HepG2 (cell line): ENCODE data around the gene SYP. TPM values are rescaled to one million over a fixed set of nuclear protein-coding genes. Genes with fewer than 3 reads are reported as not detected.

Experiments used
- CBFB ChIP-seq: sonication (generic); formaldehyde crosslinking; IDR thresholded peaks from 2 replicates; pipeline ENCODE4 v1.4.0; 2020; ENCODE audit warnings: missing genetic modification reagents
- FOXP1 ChIP-seq, 2 experiments: fragments of 450-650 bp in 1 of 2; IDR thresholded peaks; 2 replicates each; pipeline ENCODE4 v1.6.1; 2017 to 2018; ENCODE audit warnings: antibody characterized with exemption in 1 of 2
- GATAD1 ChIP-seq: IDR thresholded peaks from 2 replicates; pipeline ENCODE4 v1.6.1; 2016; ENCODE audit warnings: missing genetic modification reagents, missing compliant biosample characterization
- JUN ChIP-seq: sonication (generic); formaldehyde crosslinking; IDR thresholded peaks from 2 replicates; pipeline ENCODE4 v1.4.0; 2020; ENCODE audit warnings: mild to moderate bottlenecking, missing genetic modification reagents
- JUND ChIP-seq: sonication (generic); formaldehyde crosslinking; IDR thresholded peaks from 2 replicates; pipeline ENCODE4 v1.8.0; 2022; ENCODE audit warnings: mild to moderate bottlenecking, missing genetic modification reagents
- RBM22 ChIP-seq: fragments of 200-400 bp; formaldehyde crosslinking; optimal IDR thresholded peaks from 2 replicates; pipeline ENCODE3; 2017; ENCODE audit warnings: mild to moderate bottlenecking, low read length, moderate library complexity
- SAP130 ChIP-seq: IDR thresholded peaks from 2 replicates; pipeline ENCODE4 v1.6.1; 2016; ENCODE audit warnings: low read depth
- TEAD3 ChIP-seq: optimal IDR thresholded peaks from 2 replicates; pipeline ENCODE3; 2016; ENCODE audit warnings: borderline replicate concordance
- YEATS2 ChIP-seq: sonication (generic); formaldehyde crosslinking; IDR thresholded peaks from 2 replicates; pipeline ENCODE4 v1.4.0; 2020; ENCODE audit warnings: missing genetic modification reagents, borderline replicate concordance
- ZFAT ChIP-seq: sonication (generic); formaldehyde crosslinking; conservative IDR thresholded peaks from 2 replicates; pipeline ENCODE4 v1.8.1; 2023; ENCODE audit warnings: missing genetic modification reagents, inconsistent platforms
- ZNF496 ChIP-seq: sonication (generic); formaldehyde crosslinking; IDR thresholded peaks from 2 replicates; pipeline ENCODE4 v1.8.1; 2023; ENCODE audit warnings: mild to moderate bottlenecking, moderate library complexity, missing genetic modification reagents; ENCODE audit not compliant: insufficient replicate concordance
- ZNF619 ChIP-seq: sonication (generic); formaldehyde crosslinking; IDR thresholded peaks from 2 replicates; pipeline ENCODE4 v1.4.0; 2020; ENCODE audit warnings: mild to moderate bottlenecking, missing genetic modification reagents
- ZNF709 ChIP-seq: sonication (generic); formaldehyde crosslinking; IDR thresholded peaks from 2 replicates; pipeline ENCODE4 v1.5.0; 2020; ENCODE audit warnings: mild to moderate bottlenecking, missing genetic modification reagents
- polyA plus RNA-seq, 8 experiments: library from polyadenylated mRNA; depleted of rRNA in 3 of 8; stranded (reverse) in 7 of 8; unstranded in 1 of 8; fragments of >200 nt; fragmentation: Illumina TruSeq in 4 of 8; extraction: Trizol in 4 of 8; gene quantifications; 2 replicates each; pipeline versions ENCODE4 v1.2.1 to v1.2.3, GENCODE V29; 2011 to 2016; ENCODE audit warnings: low read depth in 4 of 8, missing spikeins in 1 of 8, mixed read lengths in 1 of 8; ENCODE audit not compliant: insufficient read depth in 1 of 8
- total RNA-seq, 5 experiments: library from RNA; depleted of rRNA; stranded (reverse); fragments of >200 nt; fragmentation: Illumina TruSeq; extraction: Trizol; gene quantifications; 2 replicates each; pipeline ENCODE4 v1.2.3, GENCODE V29; 2016; ENCODE audit warnings: low read depth in 1 of 5
- TF ChIP-seq, protein P1 (sequence below): sonication (generic); formaldehyde crosslinking; IDR thresholded peaks from one replicate; pipeline ENCODE4 v1.5.1; 2020; ENCODE audit warnings: mild to moderate bottlenecking, missing genetic modification reagents; ENCODE audit errors: not compliant biosample characterization
- TF ChIP-seq, protein P2 (sequence below): sonication (generic); formaldehyde crosslinking; IDR thresholded peaks from 2 replicates; pipeline ENCODE4 v1.4.0; 2020; ENCODE audit warnings: missing genetic modification reagents
- TF ChIP-seq, protein P3 (sequence below): sonication (generic); formaldehyde crosslinking; IDR thresholded peaks from 2 replicates; pipeline ENCODE4 v1.8.0; 2022; ENCODE audit warnings: mild to moderate bottlenecking, missing genetic modification reagents

The SYP gene
- total and polyA plus RNA-seq, 2 of the 13 experiments (the other 11 are each of a cell fraction or from before 2014, with no cell fraction given), result 2.0 to 2.5 TPM

DNA sequence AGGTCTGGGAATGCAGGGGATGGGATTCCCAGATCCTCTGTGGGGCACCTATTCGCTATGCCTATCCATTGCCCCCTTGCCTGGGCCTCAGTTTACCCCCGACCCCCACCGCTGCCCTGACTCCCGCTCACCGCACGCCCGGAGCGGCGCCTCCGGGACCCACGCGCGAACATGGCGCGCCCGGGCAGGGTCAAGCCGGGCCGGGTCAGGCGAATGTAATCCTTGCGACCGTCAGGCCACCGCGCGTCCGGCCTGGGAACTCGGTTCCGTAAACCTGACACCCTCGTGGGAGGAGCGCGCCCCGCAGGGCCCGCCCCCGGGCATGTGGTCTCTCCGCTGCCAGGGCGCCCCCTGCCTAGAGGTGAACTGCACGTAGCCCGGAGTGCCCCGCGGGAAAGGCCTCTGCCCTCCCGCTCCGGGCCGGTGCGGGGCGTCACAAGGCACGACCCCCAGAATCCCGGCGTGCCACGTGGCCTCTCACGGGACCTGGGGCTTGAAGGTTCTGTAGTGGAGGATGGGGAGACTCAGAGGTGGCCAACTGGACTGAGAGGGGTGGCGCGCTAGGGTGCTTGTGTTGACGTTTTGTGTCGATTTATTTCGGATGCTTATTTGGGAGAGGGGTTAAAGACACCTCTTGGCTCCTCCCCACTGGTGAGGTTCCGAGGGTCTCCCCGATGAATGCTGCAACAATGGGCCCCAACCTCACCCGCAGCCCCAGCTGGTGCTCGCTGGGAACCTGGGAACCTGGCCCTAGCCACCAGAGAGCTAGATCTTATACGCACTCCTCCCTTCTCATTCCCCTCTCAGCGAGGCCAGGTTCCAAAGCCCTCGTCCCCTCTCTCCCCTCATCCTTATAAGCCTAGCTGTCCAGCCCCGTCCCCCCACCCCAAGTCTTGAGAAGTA, 13.6 kb downstream of the SYP start, which contains the start of gene PRICKLE3 (continued):
- TF ChIP-seq, protein P1, sequence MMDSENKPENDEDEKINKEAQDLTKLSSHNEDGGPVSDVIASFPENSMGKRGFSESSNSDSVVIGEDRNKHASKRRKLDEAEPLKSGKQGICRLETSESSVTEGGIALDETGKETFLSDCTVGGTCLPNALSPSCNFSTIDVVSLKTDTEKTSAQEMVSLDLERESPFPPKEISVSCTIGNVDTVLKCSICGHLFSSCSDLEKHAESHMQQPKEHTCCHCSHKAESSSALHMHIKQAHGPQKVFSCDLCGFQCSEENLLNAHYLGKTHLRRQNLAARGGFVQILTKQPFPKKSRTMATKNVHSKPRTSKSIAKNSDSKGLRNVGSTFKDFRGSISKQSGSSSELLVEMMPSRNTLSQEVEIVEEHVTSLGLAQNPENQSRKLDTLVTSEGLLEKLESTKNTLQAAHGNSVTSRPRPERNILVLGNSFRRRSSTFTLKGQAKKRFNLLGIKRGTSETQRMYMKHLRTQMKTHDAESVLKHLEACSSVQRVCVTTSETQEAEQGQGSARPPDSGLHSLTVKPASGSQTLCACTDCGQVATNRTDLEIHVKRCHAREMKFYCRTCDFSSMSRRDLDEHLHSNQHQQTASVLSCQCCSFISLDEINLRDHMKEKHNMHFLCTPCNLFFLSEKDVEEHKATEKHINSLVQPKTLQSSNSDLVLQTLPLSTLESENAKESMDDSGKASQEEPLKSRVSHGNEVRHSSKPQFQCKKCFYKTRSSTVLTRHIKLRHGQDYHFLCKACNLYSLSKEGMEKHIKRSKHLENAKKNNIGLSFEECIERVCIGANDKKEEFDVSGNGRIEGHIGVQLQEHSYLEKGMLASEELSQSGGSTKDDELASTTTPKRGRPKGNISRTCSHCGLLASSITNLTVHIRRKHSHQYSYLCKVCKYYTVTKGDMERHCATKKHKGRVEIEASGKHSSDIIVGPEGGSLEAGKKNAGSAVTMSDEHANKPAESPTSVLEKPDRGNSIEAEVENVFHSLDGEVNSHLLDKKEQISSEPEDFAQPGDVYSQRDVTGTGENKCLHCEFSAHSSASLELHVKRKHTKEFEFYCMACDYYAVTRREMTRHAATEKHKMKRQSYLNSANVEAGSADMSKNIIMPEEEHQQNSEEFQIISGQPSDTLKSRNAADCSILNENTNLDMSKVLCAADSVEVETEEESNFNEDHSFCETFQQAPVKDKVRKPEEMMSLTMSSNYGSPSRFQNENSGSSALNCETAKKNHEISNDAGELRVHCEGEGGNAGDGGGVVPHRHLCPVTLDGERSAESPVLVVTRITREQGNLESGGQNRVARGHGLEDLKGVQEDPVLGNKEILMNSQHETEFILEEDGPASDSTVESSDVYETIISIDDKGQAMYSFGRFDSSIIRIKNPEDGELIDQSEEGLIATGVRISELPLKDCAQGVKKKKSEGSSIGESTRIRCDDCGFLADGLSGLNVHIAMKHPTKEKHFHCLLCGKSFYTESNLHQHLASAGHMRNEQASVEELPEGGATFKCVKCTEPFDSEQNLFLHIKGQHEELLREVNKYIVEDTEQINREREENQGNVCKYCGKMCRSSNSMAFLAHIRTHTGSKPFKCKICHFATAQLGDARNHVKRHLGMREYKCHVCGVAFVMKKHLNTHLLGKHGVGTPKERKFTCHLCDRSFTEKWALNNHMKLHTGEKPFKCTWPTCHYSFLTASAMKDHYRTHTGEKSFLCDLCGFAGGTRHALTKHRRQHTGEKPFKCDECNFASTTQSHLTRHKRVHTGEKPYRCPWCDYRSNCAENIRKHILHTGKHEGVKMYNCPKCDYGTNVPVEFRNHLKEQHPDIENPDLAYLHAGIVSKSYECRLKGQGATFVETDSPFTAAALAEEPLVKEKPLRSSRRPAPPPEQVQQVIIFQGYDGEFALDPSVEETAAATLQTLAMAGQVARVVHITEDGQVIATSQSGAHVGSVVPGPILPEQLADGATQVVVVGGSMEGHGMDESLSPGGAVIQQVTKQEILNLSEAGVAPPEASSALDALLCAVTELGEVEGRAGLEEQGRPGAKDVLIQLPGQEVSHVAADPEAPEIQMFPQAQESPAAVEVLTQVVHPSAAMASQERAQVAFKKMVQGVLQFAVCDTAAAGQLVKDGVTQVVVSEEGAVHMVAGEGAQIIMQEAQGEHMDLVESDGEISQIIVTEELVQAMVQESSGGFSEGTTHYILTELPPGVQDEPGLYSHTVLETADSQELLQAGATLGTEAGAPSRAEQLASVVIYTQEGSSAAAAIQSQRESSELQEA (CRISPR knock-in tag), result no peak
- no peak for TF ChIP-seq ZNF619 (CRISPR knock-in tag)
- TF ChIP-seq, protein P2, sequence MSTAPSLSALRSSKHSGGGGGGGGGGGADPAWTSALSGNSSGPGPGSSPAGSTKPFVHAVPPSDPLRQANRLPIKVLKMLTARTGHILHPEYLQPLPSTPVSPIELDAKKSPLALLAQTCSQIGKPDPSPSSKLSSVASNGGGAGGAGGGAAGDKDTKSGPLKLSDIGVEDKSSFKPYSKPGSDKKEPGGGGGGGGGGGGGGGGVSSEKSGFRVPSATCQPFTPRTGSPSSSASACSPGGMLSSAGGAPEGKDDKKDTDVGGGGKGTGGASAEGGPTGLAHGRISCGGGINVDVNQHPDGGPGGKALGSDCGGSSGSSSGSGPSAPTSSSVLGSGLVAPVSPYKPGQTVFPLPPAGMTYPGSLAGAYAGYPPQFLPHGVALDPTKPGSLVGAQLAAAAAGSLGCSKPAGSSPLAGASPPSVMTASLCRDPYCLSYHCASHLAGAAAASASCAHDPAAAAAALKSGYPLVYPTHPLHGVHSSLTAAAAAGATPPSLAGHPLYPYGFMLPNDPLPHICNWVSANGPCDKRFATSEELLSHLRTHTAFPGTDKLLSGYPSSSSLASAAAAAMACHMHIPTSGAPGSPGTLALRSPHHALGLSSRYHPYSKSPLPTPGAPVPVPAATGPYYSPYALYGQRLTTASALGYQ (CRISPR knock-in tag), result no peak
- TF ChIP-seq, protein P3, sequence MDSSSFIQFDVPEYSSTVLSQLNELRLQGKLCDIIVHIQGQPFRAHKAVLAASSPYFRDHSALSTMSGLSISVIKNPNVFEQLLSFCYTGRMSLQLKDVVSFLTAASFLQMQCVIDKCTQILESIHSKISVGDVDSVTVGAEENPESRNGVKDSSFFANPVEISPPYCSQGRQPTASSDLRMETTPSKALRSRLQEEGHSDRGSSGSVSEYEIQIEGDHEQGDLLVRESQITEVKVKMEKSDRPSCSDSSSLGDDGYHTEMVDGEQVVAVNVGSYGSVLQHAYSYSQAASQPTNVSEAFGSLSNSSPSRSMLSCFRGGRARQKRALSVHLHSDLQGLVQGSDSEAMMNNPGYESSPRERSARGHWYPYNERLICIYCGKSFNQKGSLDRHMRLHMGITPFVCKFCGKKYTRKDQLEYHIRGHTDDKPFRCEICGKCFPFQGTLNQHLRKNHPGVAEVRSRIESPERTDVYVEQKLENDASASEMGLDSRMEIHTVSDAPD, result no peak
- TF ChIP-seq ZNF496 (CRISPR knock-in tag), result no peak
- no peak for TF ChIP-seq CBFB (CRISPR knock-in tag)
- TF ChIP-seq GATAD1 (CRISPR knock-in tag), result peak; percentile 54; the same call in 1 of the 2 replicates
- TF ChIP-seq JUND (CRISPR knock-in tag), result no peak
- no peak for TF ChIP-seq RBM22
- no peak for TF ChIP-seq ZFAT (CRISPR knock-in tag)
- TF ChIP-seq YEATS2 (CRISPR knock-in tag), result no peak
- peak; percentile 85 for TF ChIP-seq SAP130 (CRISPR knock-in tag)
- no peak for TF ChIP-seq TEAD3 (CRISPR knock-in tag)
- TF ChIP-seq FOXP1 (IDR thresholded peaks at IDR 0.05), result no peak
- no peak for TF ChIP-seq FOXP1 (CRISPR knock-in tag; IDR thresholded peaks at IDR 0.05)
- TF ChIP-seq JUN (CRISPR knock-in tag), result no peak
- no peak for TF ChIP-seq ZNF709 (CRISPR knock-in tag)
